GM19025 (cell line): ENCODE data around the gene ALAD.
"Not testable (repeated sequence)": the region's sequence is repeated elsewhere in the genome, so short reads cannot be mapped to it uniquely, and the experiment has no call there.

Source experiments
- ATAC-seq: cut with Tn5 transposase; IDR thresholded peaks from one replicate; pipeline ENCODE4 v1.9.1; 2021; ENCODE audit warnings: mild to moderate bottlenecking, low read depth, moderate library complexity; ENCODE audit not compliant: unreplicated experiment

ALAD gene

DNA sequence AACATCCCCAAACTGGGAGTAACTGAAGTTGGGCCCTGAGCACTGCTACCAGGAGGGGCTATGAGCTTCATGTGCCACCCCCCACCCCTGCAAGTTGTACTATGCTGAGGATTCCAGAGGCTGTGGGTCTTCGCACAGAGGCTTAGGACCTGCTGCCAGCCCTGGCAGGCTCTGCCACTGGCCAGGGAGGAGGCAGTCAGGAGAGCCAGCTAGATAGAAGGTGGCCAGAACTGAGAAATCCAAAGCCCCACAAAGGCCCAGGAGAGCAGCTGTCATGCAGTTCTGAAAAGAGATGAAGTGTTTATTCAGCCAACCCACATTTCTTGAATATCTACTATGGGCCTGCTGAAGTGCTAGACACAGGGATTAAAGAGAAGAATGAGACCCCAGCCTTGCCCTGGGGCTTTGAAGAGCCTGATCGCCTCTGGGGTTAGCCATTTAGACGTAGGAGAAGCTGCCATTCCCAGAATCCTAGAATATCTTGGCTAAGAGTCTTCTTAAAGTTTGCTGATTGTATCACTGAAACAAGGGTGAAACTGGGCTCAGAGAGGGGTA is 1.4 kb downstream of the ALAD start:
- no peak for ATAC-seq

DNA sequence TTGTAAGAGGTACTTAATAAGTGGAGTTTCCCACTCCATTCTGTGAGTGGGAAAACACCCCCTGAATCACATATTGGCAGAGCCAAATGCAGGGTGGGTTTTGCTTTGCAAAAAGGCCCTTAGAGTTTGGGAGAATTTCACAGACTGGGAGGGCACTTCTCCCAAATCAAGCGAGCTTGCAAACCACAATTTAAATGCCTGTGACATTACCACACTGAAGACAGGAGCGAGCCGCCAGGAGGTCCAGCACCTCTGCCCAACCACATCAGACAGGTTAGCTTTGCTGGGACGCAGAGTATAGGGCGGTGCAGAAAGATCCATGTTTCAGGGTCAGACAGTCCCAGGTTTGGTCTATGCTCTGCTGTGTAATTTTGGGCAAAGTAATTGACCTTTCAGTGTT is 2.3 kb downstream of the ALAD start:
- ATAC-seq: no peak

GRCh38 chr9:113397203-113397631 is 3.9 kb downstream of the ALAD start:
- ATAC-seq: no peak

- ATAC-seq: no peak
Observed at GRCh38 chr9:113395000-113395861, 5.9 kb downstream of the ALAD start.

DNA sequence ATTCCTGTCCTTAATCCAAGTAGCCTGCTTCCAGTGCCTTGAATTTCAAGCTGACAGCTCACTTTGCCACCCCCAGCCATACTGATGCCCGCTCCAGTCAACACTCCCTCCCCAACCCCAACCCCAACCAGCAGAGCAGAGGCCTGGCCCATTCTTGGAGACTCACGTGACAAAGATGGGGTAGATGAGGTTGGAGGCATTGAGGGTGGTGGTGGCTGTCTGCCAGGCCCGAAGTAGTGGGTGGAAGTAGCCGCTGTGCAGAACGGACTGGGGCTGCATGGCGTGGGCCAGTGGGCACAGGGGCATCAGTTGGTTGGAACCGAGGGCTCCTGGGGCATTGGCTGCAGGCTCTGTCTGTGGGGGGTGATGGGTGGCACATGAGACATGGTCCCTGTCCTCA is 7.8 kb downstream of the ALAD start:
- ATAC-seq: no peak

DNA sequence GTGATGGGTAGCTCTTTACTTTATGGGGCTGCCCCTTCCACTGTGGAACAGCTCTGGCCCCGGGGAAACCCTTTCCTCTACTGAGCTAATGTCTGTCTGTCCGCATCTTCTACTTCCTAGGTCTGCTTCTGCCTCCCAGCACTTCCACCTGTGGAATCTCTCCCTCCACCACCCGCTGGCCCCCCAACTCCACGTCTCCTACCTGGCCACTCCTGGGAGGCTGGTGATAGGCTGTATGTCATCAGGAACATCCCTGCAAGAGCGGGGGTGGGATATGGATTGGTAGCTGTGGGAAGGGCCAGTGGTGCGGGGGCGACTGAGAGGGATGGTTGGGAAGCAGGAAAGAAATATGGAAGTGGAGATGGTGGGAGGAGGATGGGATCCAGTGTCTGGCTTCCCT is 9.2 kb downstream of the ALAD start:
- ATAC-seq: no peak

DNA sequence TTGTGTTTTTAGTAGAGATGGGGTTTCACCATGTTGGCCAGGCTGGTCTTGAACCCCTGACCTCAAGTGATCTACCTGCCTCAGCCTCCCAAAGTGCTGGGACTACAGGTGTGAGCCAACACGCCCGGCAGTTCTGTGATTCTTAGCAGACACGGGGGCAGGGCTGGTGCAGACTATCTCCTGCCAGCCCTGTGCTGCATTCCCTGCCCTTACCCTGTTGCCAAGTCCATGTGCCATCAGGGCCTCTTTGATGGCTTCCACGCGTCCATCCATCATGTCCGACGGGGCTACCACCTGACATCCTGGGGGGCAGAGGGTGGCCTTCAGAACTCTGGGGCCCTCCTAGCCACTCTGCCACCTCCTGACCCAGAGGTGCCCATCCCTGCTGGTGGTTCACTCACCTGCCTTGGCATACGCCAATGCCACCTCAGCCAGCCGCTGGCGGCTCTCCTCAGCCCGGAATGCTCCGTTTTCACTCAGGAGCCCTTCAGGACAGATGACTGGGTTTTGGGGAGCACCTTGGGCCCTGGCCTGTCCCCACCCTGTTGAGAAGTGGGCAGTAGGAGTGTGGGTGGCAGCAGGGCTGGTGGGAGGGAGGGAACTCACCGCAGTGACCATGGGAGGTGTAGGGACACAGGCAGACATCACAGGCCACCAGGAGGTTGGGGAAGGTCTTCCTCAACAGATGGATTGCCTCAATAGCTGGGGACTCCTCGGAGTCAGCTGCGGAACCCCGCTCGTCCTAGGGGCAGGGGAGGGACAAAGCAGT is 10.7 kb downstream of the ALAD start:
- ATAC-seq: no peak

DNA sequence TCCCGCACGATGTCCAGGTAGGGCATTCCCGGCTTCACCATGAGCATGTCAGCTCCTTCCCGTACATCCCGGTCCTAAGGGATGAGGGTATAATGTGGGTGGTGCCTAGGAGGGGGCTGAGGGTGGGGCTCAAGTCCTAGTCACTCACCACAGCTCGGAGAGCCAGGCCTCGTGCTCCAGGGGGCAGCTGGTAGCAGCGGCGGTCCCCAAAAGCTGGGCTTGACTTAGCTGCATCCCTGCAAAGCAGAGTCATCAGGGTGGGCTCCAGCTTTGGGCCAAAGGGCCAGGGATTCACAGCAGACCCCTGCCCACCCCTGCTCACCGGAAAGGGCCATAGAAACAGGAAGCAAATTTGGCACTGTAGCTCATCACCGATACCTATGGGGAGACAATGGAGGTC is 11.6 kb downstream of the ALAD start:
- no peak for ATAC-seq

- no peak for ATAC-seq
Observed at GRCh38 chr9:113388833-113389232, 12.3 kb downstream of the ALAD start.

GRCh38 chr9:113387560-113388230 is 13.4 kb downstream of the ALAD start:
- ATAC-seq: no peak

DNA sequence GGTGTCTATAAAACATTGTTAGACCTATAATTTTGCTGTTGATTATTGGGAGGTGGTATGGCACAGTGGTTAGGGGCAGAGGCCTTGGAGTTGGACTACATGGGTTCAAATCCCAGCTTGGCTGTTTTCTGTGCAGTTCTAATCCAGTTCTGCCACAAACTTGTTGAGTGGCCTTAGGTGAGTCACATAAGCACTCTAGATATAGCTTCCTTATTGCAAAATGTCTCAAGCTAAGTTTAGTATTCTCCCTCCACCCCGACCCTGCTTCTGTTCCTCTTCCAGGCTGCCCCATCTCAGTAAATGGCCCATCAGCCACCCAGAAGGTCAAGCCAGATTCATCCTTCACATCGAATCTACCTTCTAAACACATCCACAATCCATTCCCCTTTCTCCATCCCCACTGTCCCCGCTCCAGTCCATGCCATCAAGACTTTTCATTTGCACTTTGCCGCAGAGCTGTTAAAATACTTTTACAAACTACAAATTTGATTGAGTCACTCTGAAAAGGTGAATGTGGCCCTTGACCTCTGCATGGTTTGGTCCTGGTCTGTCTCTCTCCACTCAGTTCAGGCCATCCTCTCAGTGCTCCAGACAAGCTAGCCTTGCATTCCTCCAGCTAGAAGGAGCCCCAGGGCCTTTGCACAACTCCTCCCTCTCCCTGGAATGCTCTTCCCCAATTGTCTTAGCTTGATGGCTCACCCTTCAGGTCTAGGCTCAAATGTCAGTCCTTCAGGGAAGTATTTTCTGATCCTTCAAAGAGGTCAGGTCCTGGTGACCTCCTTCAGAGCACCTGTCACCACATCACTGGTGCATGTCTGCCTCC is 14.3 kb downstream of the ALAD start:
- no peak for ATAC-seq

DNA sequence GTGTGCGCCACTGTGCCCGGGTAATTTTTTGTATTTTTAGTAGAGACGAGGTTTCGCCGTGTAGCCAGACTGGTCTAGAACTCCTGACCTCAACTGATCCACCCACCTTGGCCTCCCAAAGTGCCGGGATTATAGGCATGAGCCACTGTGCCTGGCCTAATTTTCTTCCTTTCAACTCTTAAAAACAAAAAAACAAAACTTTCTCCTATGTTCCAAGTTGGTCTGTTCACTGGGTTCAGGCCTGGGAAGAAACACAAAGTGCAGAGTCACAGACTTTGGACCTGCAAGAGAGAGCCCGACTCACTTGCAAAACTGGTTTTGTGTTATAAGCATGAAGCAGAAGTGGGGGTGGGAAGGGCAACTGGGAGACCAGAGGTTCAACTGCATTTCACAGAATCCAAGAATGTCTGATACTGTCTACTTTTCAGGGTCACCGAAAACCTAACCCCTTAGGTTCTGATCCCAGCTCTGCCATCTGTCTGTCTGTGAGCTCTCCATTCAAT is 19.1 kb downstream of the ALAD start:
- no peak for ATAC-seq

DNA sequence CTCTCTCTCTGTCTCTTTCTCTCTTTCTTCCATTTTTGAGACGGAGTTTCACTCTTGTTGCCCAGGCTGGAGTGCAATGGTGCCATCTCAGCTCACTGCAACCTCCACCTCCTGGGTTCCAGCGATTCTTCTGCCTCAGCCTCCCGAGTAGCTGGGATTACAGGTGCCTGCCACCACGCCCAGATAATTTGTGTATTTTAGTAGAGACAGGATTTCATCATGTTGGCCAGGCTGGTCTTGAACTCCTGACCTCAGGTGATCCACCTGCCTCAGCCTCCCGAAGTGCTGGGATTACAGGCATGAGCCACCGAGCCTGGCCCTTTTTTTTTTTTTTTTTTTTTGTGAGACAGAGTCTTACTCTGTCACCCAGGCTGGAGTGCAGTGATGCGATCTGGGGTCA is 19.6 kb downstream of the ALAD start:
- not testable (repeated sequence) for ATAC-seq

- peak; percentile 50 for ATAC-seq
Observed at GRCh38 chr9:113380869-113381378, 20.2 kb downstream of the ALAD start.

GRCh38 chr9:113379829-113380210 is 21.3 kb downstream of the ALAD start:
- ATAC-seq: not testable (repeated sequence)

DNA sequence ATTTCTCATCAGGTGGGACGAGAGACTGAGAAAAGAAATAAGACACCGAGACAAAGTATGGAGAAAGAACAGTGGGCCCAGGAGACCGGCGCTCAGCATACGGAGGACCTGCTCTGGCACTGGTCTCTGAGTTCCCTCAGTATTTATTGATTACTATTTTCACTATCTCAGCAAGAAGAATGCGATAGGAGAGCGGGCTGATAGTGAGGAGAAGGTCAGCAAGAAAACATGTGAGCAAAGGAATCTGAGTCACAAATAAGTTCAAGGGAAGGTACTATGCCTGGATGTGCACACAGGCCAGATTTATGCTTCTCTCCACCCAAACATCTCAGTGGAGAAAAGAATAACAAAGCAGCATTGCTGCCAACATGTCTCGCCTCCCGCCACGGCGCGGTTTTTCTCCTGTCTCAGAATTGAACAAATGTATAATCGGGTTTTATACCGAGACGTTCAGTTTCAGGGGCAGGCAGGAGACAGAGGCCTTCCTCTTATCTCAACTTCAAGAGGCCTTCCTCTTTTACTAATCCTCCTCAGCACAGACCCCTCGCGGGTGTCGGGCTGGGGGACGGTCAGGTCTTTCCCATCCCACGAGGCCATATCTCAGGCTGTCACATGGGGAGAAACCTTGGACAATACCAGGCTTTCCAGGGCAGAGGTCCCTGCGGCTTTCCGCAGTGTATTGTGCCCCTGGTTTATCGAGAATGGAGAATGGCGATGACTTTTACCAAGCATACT is 21.8 kb downstream of the ALAD start:
- ATAC-seq: not testable (repeated sequence)

- ATAC-seq: peak; percentile 83
Observed at GRCh38 chr9:113376634-113377567, 24.2 kb downstream of the ALAD start, which contains the start of gene HDHD3. TSS of gene HDHD3 (minus strand) at chr9:113376986. CDS start at chr9:113374354, 2,632 bp downstream.
